K562 (cell line): ENCODE data around the gene CDKN2B-AS1.

Experiments
- EHMT2 ChIP-seq: fragments of 450-650 bp; IDR thresholded peaks from 2 replicates; pipeline ENCODE4 v1.6.1; 2018; ENCODE audit warnings: antibody characterized with exemption
- GATAD2A ChIP-seq: fragments of 450-650 bp; IDR thresholded peaks from 2 replicates; pipeline ENCODE4 v1.6.1; 2017
- MLX ChIP-seq, 2 experiments: fragments of 450-650 bp in 1 of 2; sonication (generic) in 1 of 2; formaldehyde crosslinking; conservative IDR thresholded peaks; 2 replicates each; pipeline versions ENCODE4 v1.4.0 to v1.8.1; 2020 to 2022; ENCODE audit warnings: mild to moderate bottlenecking in 1 of 2, missing genetic modification reagents in 1 of 2
- MYNN ChIP-seq, 2 experiments: sonication (generic); formaldehyde crosslinking in 1 of 2; IDR thresholded peaks; 2 replicates each; pipeline versions ENCODE4 v1.5.0 to v1.6.1; 2016 to 2020; ENCODE audit warnings: antibody characterized with exemption in 1 of 2, missing genetic modification reagents in 1 of 2
- TCF7 ChIP-seq: sonication (generic); IDR thresholded peaks from 2 replicates; pipeline ENCODE4 v1.6.1; 2016; ENCODE audit warnings: antibody characterized with exemption, borderline replicate concordance
- ZNF224 ChIP-seq: sonication (generic); formaldehyde crosslinking; IDR thresholded peaks from 2 replicates; pipeline ENCODE4 v1.8.0; 2022; ENCODE audit warnings: mild to moderate bottlenecking, missing genetic modification reagents

- TF ChIP-seq ZNF224 (CRISPR knock-in tag) (no peak), EHMT2 (no peak), GATAD2A (no peak), MYNN (IDR thresholded peaks at IDR 0.05) (no peak), MYNN (CRISPR knock-in tag; IDR thresholded peaks at IDR 0.05) (no peak), TCF7 (no peak), MLX (CRISPR knock-in tag; conservative IDR thresholded peaks at IDR 0.05) (no peak)
Measured at GRCh38 chr9:21961569-21961968, 33.0 kb upstream of the CDKN2B-AS1 start.
